ENCODE data around the gene CHST9.

Gene CHST9

GRCh38 chr18:27081701-27082100 is 103.4 kb downstream of the CHST9 start:
- no peak for DNase-seq

GRCh38 chr18:27075828-27076227 is 109.3 kb downstream of the CHST9 start:
- no peak for DNase-seq

DNA sequence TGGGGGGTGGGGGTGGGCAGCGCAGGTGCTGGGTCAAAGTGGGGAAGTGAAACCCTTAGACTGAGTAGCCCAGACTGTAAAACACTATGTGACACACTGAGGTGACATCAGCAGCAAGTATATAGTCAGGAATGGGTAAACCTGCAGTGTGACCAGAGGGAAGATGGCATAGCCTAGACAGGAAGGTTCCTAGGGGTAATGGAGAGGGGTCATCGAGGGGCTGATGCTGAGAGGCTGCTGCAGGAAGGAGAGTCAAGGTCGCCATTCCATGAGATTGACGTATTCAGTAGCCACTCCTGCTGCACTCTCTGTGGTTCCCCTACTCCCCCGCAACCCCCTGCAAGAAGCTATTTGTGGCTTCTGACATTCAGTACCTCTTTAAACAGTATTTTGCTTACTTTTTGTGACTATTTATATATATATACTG is 111.7 kb downstream of the CHST9 start:
- DNase-seq: no peak

GRCh38 chr18:27064673-27065072 is 120.4 kb downstream of the CHST9 start:
- no peak for DNase-seq

- no peak for DNase-seq
Observed at GRCh38 chr18:27062802-27063201, 122.3 kb downstream of the CHST9 start.

- no peak for DNase-seq
Observed at GRCh38 chr18:27061488-27062095, 123.5 kb downstream of the CHST9 start.

GRCh38 chr18:27057519-27058234 is 127.4 kb downstream of the CHST9 start:
- DNase-seq: no peak

DNA sequence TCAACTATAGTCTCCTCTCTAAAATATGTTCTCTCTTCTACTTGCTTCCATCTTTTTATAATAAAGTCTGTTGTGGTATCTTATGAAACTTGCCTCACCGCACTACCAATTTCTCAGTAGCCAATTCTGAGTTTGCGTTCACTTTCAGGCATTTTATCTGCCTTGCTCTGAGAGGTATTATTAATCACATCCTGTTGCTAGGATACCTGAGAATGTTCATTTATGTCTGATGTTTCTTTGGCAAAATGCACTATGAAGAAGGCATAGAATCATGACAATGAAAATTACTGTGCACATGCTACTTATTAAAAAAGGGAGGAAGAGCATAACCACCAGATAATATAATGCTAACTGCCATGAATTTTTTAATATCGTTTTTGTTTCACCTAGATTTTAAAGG is 130.2 kb downstream of the CHST9 start:
- no peak for DNase-seq

- DNase-seq: no peak
Observed at GRCh38 chr18:27049969-27050368, 135.1 kb downstream of the CHST9 start.

GRCh38 chr18:27045342-27045741 is 139.8 kb downstream of the CHST9 start:
- no peak for DNase-seq

DNA sequence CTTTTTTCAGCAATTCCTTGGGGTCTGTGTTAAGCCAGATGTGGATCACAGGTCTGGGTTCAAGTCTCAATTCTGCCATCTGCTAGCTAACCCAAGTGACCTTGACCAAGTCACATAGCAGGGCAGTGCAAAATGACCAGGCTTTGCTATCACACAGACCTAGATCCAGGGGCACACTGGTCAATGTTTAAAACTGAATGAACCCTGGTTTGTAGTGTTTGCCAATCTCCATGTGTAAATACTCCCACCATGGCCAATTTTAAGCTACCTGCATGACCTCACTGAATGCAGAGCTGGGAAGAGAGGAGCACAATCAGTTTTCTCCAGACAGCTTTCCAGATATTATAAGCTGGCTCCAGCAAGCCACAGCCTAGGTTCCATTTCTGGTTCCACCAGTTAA is 142.9 kb downstream of the CHST9 start:
- DNase-seq: no peak

DNA sequence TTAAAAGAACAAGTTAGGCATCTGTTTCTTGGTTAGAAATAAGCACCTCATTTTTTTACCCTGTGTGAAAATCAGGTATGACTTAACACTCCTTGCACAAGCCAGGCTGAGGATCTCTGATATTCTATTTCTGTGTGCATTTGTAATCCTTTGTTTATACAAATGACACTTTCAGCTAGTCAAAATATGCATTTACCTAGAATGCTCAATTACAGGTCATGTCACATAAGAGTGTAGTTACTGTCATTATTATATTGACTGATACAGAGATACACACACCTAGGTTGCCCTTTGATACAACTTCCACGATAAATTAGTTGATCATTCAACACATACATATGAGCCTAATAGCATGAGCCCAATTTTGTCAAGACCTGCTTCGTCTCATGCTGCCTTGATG is 144.3 kb downstream of the CHST9 start:
- DNase-seq: no peak

DNA sequence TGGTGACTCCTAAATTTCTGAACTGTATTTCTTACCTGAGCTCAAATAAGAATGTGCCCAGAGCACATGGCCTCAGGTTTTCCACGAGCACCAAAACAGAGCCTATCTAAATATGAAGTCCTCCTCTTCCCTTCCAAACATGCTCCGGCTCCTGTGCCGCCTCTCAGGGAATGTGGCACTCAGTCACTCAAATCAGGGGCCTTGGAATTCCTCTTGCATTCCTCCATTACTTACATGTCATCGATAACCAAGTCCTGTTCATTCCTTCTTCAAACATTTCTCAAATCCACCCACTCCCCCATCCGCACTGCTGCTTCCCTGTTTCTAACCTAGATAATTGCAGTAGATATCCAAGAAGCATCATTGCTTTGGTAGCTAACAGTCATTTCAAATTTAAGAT is 151.4 kb downstream of the CHST9 start:
- DNase-seq: no peak

DNA sequence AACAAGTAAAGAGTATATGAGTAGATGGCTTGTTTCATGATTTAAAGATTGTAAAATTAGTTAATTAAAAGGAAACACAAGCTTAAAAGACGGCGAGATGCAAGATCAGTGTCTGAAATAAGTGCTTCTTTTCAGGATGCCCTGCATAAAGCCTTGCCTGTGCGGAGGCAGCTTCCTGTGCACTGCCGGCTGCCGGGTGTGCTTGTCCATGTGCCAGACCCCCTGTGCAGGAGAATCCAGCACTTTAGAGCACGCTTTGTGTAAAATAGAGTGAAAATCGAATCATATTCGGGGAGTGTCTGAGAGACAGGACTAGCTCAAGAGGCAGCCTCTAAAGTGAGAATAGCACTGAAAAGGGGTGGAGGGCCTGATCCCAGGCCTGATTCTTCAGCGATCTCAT is 154.7 kb downstream of the CHST9 start:
- DNase-seq: no peak

- no peak for DNase-seq
Observed at GRCh38 chr18:27022477-27022876, 162.6 kb downstream of the CHST9 start.

DNA sequence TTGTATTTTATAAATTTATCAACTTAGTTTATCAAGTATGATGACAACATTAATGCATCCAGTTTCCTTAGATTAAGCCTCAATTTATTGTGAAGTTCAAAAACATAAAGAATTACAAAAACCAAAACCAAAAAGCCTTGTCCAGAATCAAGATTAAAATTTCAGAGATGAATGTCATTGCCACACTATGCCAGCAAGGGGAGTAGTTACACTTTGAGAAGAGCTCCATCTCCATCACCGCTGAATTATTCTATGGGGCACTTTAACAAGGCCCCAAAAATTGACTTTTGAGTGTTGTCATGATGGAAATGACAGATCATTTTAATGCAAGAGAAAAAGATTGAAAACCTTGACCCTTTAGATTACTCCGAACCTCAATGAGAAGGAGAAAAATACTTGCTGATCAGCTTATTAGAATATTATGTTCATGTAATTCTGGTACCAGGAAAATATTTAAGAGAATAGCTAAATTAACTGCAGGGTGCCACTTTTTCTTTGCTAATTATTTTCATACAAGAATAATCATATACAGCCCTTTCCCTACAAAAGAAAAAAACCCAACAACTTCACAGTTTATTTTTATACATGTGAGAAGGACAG is 167.1 kb downstream of the CHST9 start:
- no peak for DNase-seq

DNA sequence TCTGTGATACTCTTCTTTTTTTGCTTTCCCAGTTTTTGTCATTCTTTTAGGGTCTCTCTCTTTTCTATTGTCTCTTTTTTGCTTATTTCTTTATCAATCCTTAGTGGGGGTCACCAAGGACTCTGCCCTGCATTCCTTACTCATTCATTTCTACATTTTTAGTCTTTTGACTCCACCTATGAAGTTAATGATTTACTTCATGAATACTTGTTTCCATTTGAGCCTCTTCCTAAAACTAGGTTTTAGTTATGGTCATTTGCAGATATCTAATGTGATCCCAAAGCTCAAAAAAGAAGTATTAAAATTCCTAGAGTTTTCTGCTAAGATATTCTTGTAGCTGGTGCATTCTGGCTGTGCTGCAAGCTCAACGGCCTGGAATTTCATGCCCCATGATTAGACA is 170.3 kb downstream of the CHST9 start:
- no peak for DNase-seq

DNA sequence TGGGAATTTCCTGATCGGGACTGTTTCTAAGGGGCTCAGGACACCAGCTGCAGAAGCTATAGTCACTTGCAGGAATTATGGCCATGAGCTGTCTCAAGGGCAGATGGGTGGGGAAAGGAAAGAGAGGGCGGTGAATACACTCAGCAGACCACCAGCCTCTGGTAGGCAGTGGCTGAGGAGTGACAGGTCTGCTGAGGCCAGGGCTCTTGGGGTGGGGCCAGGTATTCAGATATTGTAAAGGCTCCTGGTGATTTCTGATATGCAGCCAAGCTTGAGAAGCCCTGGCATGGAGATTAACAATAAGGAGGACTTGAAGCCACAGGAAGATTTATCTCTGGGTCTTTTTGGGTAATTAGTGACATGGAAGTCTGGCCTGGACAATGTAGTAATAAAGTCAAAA is 174.3 kb downstream of the CHST9 start:
- DNase-seq: no peak

GRCh38 chr18:27009293-27009692 is 175.8 kb downstream of the CHST9 start:
- no peak for DNase-seq

GRCh38 chr18:27008575-27008974 is 176.5 kb downstream of the CHST9 start:
- no peak for DNase-seq

GRCh38 chr18:27007880-27008279 is 177.2 kb downstream of the CHST9 start:
- no peak for DNase-seq

DNA sequence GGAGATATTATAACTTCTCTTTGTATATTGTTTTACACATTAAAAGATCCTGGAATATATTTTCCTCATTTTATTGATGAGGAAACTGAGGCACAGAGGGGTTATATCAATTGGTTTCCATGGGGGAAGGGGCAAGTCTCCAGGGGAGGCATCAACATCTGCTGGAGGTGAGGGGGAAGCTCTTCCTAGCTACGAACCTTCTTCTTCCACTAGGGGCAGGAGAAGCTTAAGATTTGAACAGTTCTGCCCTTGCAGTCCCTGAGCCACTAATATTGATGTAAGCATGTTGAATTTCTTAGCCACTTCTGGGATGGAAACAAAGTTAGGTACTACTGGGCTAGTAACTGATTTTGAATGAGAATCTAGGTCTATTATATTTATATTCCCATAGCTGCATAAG is 179.5 kb downstream of the CHST9 start:
- no peak for DNase-seq

DNA sequence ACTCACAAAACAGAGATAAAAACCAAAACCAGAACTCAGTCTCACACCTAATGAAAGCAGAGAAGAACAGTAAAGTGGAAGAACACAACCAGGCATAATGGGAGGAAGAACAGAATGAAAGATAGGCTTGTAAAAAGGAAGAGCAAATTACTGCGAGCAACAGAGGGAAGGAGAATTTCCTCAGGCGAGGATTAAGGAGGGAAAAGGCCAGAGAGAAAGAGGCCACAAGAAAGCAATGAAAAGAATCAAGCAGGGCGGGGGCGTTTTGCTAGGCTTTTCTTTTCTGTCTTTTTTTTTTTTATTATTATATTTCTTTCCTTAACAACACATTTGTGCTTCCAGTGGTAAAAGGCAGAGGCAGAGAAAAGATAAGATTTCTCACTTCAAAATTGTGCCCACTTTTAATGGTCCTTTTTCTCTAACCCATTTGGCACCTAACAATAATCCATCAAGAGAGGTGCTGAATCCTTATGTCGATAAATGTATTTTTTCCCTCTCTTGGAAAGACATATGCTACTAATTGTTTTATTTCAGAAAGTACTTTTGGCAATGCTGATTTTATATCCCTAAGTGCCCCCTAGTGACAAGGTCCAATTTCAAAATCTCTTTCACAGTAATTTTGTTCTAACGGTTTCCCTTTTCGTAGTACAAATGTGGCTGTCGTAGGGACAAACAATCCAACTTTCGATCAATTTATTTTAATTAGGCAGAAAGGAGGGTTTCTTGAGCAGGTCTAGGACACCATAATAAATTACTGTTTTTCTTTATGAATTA is 180.9 kb downstream of the CHST9 start:
- DNase-seq: no peak

DNA sequence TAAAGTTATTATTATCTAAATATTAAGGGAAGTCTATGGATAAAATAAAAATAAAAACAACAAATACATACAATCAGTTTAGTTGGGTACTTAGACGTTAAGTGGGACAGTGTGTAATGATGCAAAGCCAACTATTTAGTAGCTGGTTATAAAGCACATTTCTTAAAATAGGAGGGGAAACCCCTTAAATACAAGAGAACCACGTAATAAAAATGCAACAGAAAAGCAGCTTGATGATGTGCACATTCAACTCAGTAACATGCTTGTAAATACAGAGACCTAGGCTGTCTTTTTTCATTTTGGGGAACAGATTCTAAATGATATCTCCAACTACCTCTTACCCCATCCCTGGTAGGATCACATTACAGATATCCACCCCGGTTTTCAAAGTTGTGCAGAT is 185.3 kb downstream of the CHST9 start:
- DNase-seq: no peak

All from activated naive CD4-positive, alpha-beta T cell (primary cell).